Fibroblast of the aortic adventitia (primary cell): ENCODE results near the gene RASGRF2. TPM values are rescaled to one million over a fixed set of nuclear protein-coding genes. Genes with fewer than 3 reads are reported as not detected.

Experiments used
- DNase-seq: peaks from one replicate; pipeline ENCODE4 v3.0.0-alpha.2; 2010; ENCODE audit warnings: low read depth
- H3K4me3 ChIP-seq: 2 replicates; pipeline ENCODE4 v1.5.1; 2011; ENCODE audit warnings: low read depth, mild to moderate bottlenecking, control low read depth, low read length, moderate library complexity
- CTCF ChIP-seq: IDR thresholded peaks from 2 replicates; pipeline ENCODE4 v1.5.1; 2011; ENCODE audit warnings: mild to moderate bottlenecking, low read length, control low read depth, inconsistent platforms; ENCODE audit not compliant: insufficient read depth
- total RNA-seq: library from RNA; depleted of rRNA; stranded (reverse); fragments of >200 nt; gene quantifications from 2 replicates; pipeline ENCODE4 v1.2.3, GENCODE V29; 2012; ENCODE audit warnings: low replicate concordance

RASGRF2 gene
- total RNA-seq, 1 donor = 3.3 TPM

GRCh38 chr5:80989883-80990282 lies 29.7 kb downstream of the RASGRF2 start:
- TF ChIP-seq CTCF = no peak
- H3K4me3 ChIP-seq = no peak overlapping the region
- DNase-seq = no peak

GRCh38 chr5:80990527-80990926 lies 30.4 kb downstream of the RASGRF2 start:
- no peak overlapping the region for H3K4me3 ChIP-seq
- no peak for TF ChIP-seq CTCF
- no peak for DNase-seq

- TF ChIP-seq CTCF = no peak
- DNase-seq = peak; percentile 14
Measured at GRCh38 chr5:80990971-80991370, 30.8 kb downstream of the RASGRF2 start.

GRCh38 chr5:80995908-80996307 lies 35.7 kb downstream of the RASGRF2 start:
- H3K4me3 ChIP-seq = no peak overlapping the region
- no peak for DNase-seq
- no peak for TF ChIP-seq CTCF

More at GRCh38 chr5:80990971-80991370, 30.8 kb downstream of the RASGRF2 start:
- no peak overlapping the region for H3K4me3 ChIP-seq

- no peak for DNase-seq
- H3K4me3 ChIP-seq = no peak overlapping the region
- no peak for TF ChIP-seq CTCF
Measured at GRCh38 chr5:80998590-80998979, 38.4 kb downstream of the RASGRF2 start.

- DNase-seq = no peak
- no peak for TF ChIP-seq CTCF
- no peak overlapping the region for H3K4me3 ChIP-seq
Measured at GRCh38 chr5:81003811-81004386, 43.7 kb downstream of the RASGRF2 start.

- DNase-seq = no peak
- H3K4me3 ChIP-seq = no peak overlapping the region
- TF ChIP-seq CTCF = no peak
Measured at GRCh38 chr5:81005708-81006107, 45.5 kb downstream of the RASGRF2 start.
